Smooth muscle cell (in vitro differentiated cells): ENCODE measurements around the gene ANKRA2. TPM values are rescaled to one million over a fixed set of nuclear protein-coding genes. Genes with fewer than 3 reads are reported as not detected.

ENCODE experiments used
- DNase-seq: peaks from one replicate; lab custom pipeline; 2025; ENCODE audit not compliant: unreplicated experiment; lab: John Stamatoyannopoulos, UW
- H2AFZ ChIP-seq: fragments of 200-600 bp; sonication (generic); 2 replicates; pipeline ENCODE4 v1.6.0; 2016; ENCODE audit warnings: antibody characterized with exemption, low read depth, mild to moderate bottlenecking
- H3F3A ChIP-seq: fragments of 200-600 bp; sonication (generic); 2 replicates; pipeline ENCODE4 v1.6.0; 2017; ENCODE audit warnings: antibody characterized with exemption, low read depth
- H3K27ac ChIP-seq: fragments of 200-600 bp; sonication (generic); 2 replicates; pipeline ENCODE4 v1.5.1; 2016; ENCODE audit warnings: low read depth, mild to moderate bottlenecking
- H3K27me3 ChIP-seq: fragments of 200-600 bp; sonication (generic); 2 replicates; pipeline ENCODE4 v1.6.1; 2016; ENCODE audit warnings: low read depth, mild to moderate bottlenecking
- H3K36me3 ChIP-seq: fragments of 200-600 bp; sonication (generic); 2 replicates; pipeline ENCODE4 v1.5.1; 2016; ENCODE audit warnings: low read depth
- H3K4me1 ChIP-seq: fragments of 200-600 bp; sonication (generic); 2 replicates; pipeline ENCODE4 v1.5.1; 2016; ENCODE audit warnings: low read depth
- H3K4me2 ChIP-seq: fragments of 200-600 bp; sonication (generic); 2 replicates; pipeline ENCODE4 v1.6.0; 2016; ENCODE audit warnings: mild to moderate bottlenecking
- H3K4me3 ChIP-seq: fragments of 200-600 bp; sonication (generic); 2 replicates; pipeline ENCODE4 v1.5.1; 2016; ENCODE audit warnings: mild to moderate bottlenecking
- H3K79me2 ChIP-seq: fragments of 200-600 bp; sonication (generic); 2 replicates; pipeline ENCODE4 v1.6.0; 2016; ENCODE audit warnings: low read depth, mild to moderate bottlenecking
- H3K9ac ChIP-seq: fragments of 200-600 bp; sonication (generic); 2 replicates; pipeline ENCODE4 v1.6.0; 2016; ENCODE audit warnings: low read depth
- H3K9me3 ChIP-seq: fragments of 200-600 bp; sonication (generic); replicated peaks from 2 replicates; pipeline ENCODE4 v1.5.1; 2016; ENCODE audit warnings: low read depth
- H4K20me1 ChIP-seq: fragments of 200-600 bp; sonication (generic); 2 replicates; pipeline ENCODE4 v1.6.0; 2016; ENCODE audit warnings: low read depth
- WGBS: methylation state at CpG from one replicate; pipeline ENCODE4 v1.1.7; 2016; ENCODE audit warnings: low lambda C conversion rate; 5-methylcytosine and 5-hydroxymethylcytosine counted together
- polyA plus RNA-seq: library from polyadenylated mRNA; unstranded; fragments of >200 nt; fragmentation: Nextera tagmentation; extraction: Ambion mirVana; gene quantifications from 2 replicates; pipeline ENCODE4 v1.2.1, GENCODE V29; 2016
- total RNA-seq: library from RNA; depleted of rRNA; stranded (reverse); fragments of >200 nt; gene quantifications from 2 replicates; pipeline ENCODE4 v1.2.3, GENCODE V29; 2014
- TF ChIP-seq, protein P1 (sequence below): fragments of 200-600 bp; sonication (generic); IDR thresholded peaks from 2 replicates; pipeline ENCODE4 v1.5.1; 2017; ENCODE audit warnings: borderline replicate concordance, mild to moderate bottlenecking, antibody characterized with exemption; ENCODE audit not compliant: insufficient read depth, poor library complexity, severe bottlenecking

Gene ANKRA2, protein sequence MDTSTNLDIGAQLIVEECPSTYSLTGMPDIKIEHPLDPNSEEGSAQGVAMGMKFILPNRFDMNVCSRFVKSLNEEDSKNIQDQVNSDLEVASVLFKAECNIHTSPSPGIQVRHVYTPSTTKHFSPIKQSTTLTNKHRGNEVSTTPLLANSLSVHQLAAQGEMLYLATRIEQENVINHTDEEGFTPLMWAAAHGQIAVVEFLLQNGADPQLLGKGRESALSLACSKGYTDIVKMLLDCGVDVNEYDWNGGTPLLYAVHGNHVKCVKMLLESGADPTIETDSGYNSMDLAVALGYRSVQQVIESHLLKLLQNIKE
- total RNA-seq, result 34.4 and 37.6 TPM in 2 replicates
- 19.9 and 24.7 TPM in 2 replicates for polyA plus RNA-seq

GRCh38 chr5:73565139-73565968 is at the start of gene ANKRA2, which contains the start of gene UTP15:
Gene ANKRA2, minus strand, starts transcription at chr5:73565639. Its CDS starts 2,758 bp downstream, at chr5:73562881.
Gene UTP15, plus strand, starts transcription at chr5:73565743. Its CDS starts 1,602 bp downstream, at chr5:73567345.
- Histone ChIP-seq H3F3A (no peaks in the 10 kb centered on the region), H3K36me3 (peaks cover 6% of the 10 kb centered on the region), H3K4me2 (peak within 1 kb of the TSS; percentile 92), H4K20me1 (no peaks in the 10 kb centered on the region), H3K4me1 (peaks cover 20% of the 10 kb centered on the region), H3K9me3 (no peaks in the 10 kb centered on the region), H3K9ac (peak within 1 kb of the TSS; percentile 96), H3K27ac (peak within 1 kb of the TSS; percentile 92), H3K27me3 (no peaks in the 10 kb centered on the region), H3K4me3 (peak within 1 kb of the TSS; percentile 79), H3K79me2 (peaks cover 46% of the 10 kb centered on the region), H2AFZ (peak within 1 kb of the TSS; percentile 90)
- TF ChIP-seq, protein P1, sequence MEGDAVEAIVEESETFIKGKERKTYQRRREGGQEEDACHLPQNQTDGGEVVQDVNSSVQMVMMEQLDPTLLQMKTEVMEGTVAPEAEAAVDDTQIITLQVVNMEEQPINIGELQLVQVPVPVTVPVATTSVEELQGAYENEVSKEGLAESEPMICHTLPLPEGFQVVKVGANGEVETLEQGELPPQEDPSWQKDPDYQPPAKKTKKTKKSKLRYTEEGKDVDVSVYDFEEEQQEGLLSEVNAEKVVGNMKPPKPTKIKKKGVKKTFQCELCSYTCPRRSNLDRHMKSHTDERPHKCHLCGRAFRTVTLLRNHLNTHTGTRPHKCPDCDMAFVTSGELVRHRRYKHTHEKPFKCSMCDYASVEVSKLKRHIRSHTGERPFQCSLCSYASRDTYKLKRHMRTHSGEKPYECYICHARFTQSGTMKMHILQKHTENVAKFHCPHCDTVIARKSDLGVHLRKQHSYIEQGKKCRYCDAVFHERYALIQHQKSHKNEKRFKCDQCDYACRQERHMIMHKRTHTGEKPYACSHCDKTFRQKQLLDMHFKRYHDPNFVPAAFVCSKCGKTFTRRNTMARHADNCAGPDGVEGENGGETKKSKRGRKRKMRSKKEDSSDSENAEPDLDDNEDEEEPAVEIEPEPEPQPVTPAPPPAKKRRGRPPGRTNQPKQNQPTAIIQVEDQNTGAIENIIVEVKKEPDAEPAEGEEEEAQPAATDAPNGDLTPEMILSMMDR, result no peak
- WGBS, result under 1% methylated on average over 61 of the region's 62 CpGs
- DNase-seq, result peak; percentile 92

DNA sequence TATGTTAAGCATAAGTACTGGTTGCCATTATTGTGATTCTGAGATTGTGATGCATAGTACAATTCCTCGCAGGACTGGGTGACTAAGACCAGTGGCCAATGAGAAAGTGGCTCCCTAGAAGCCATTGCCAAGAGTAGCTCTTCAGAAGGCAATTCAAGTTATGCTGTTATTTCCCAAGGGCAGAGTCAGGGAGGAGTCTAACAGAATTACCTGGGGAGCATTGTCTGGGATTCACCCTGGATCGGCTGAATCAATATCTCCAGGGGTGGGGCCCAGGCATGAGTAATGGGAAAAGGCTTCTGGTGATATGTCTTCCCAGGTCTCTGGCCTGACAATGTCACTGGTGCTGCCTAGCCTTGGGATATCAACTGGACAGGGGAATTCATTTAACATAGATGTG is 49.6 kb upstream of the ANKRA2 start:
- no peak overlapping the region for H3K27ac ChIP-seq
- H3K4me2 ChIP-seq, result no peak overlapping the region
- DNase-seq, result no peak
- no peak overlapping the region for H2AFZ ChIP-seq
- H3K27me3 ChIP-seq, result peaks cover 49% of the 10 kb centered on the region
- no peaks in the 10 kb centered on the region for H3K79me2 ChIP-seq
- TF ChIP-seq, protein P1, result no peak
- H3K9ac ChIP-seq, result no peak overlapping the region
- no peaks in the 10 kb centered on the region for H4K20me1 ChIP-seq
- H3K4me3 ChIP-seq, result no peak overlapping the region
- H3K9me3 ChIP-seq, result no peaks in the 10 kb centered on the region
- H3K36me3 ChIP-seq, result no peaks in the 10 kb centered on the region
- no peaks in the 10 kb centered on the region for H3F3A ChIP-seq
- H3K4me1 ChIP-seq, result no peaks in the 10 kb centered on the region
- 66% methylated on average over 2 of the region's 2 CpGs for WGBS

DNA sequence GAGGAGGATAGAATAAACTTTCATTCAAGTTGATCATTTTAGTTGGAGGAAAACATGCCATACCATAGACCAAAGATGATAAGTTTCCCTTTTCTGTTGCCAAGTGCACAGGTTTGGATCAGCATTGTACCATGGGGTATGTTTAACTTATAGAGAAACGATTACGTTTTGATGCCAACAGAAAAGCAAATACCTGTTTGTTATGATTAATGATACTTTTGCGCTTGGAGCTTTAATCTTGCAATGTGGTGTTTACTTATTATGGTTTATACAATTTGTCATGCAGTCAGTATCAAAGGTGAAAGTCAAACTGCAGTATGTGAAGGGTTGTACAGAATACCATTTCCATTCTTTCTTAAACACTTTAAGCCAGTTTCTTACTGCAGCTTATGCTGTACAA is 47.4 kb upstream of the ANKRA2 start:
- TF ChIP-seq, protein P1, result no peak
- 87% methylated on average over 3 of the region's 3 CpGs for WGBS
- no peak overlapping the region for H3K9ac ChIP-seq

More for the DNA sequence above, 47.4 kb upstream of the ANKRA2 start:
- Histone ChIP-seq H3K4me2 (no peak overlapping the region), H4K20me1 (no peaks in the 10 kb centered on the region), H3K27me3 (peaks cover 32% of the 10 kb centered on the region), H3K36me3 (no peaks in the 10 kb centered on the region), H3F3A (no peaks in the 10 kb centered on the region), H2AFZ (no peak overlapping the region), H3K4me1 (no peaks in the 10 kb centered on the region), H3K79me2 (no peaks in the 10 kb centered on the region), H3K4me3 (no peak overlapping the region), H3K9me3 (no peaks in the 10 kb centered on the region), H3K27ac (no peak overlapping the region)
- no peak for DNase-seq
